IMR-90 (cell line): ENCODE measurements around the gene ARPP21. TPM values are rescaled to one million over a fixed set of nuclear protein-coding genes. Genes with fewer than 3 reads are reported as not detected.

Source experiments
- ATAC-seq: fragments of 200-7000 bp; cut with Tn5 transposase; 2 replicates; pipeline ENCODE4 v1.9.1; 2020; ENCODE audit warnings: low read depth, mild to moderate bottlenecking, moderate library complexity
- BruUV-seq: library from RNA; stranded (reverse); fragments of 400-500 nt; replicated peaks from 2 replicates; lab custom pipeline; 2021; lab: Mats Ljungman, UMichigan
- CTCF ChIA-PET: fragments of 300-600 bp; formaldehyde crosslinking; extraction: SDS; loops from one replicate; lab custom pipeline; 2021; ENCODE audit warnings: antibody characterized with exemption; lab: Yijun Ruan, JAX
- POLR2A ChIA-PET: fragments of 300-600 bp; sonication (Branson Sonifier 250); formaldehyde crosslinking; loops from one replicate; lab custom pipeline; 2022; ENCODE audit warnings: antibody characterized with exemption; ENCODE audit not compliant: unreplicated experiment; lab: Charles Lee
- DNase-seq: peaks from one replicate; pipeline ENCODE4 v3.0.0; 2013
- H2AFZ ChIP-seq: replicated peaks from 2 replicates; pipeline ENCODE3; 2013; ENCODE audit warnings: low read length, mild to moderate bottlenecking; ENCODE audit not compliant: poor library complexity
- H2AK5ac ChIP-seq: 2 replicates; pipeline ENCODE4 v1.6.1; 2013; ENCODE audit warnings: low read depth, low read length, inconsistent platforms
- H2AK9ac ChIP-seq: replicated peaks from 2 replicates; pipeline ENCODE3; 2013; ENCODE audit warnings: mild to moderate bottlenecking, low read depth, low read length, moderate library complexity; ENCODE audit not compliant: poor library complexity
- H2BK120ac ChIP-seq: 2 replicates; pipeline ENCODE4 v1.6.1; 2013; ENCODE audit warnings: low read depth, low read length, inconsistent platforms
- H2BK15ac ChIP-seq: 3 replicates; pipeline ENCODE4 v1.6.1; 2013; ENCODE audit warnings: low read depth, low read length, inconsistent platforms
- H2BK20ac ChIP-seq: 2 replicates; pipeline ENCODE4 v1.6.1; 2013; ENCODE audit warnings: low read depth, mild to moderate bottlenecking, inconsistent platforms, low read length, moderate library complexity
- H2BK5ac ChIP-seq: 2 replicates; pipeline ENCODE4 v1.6.1; 2013; ENCODE audit warnings: mild to moderate bottlenecking, low read depth, low read length, inconsistent platforms; ENCODE audit not compliant: poor library complexity, severe bottlenecking
- H3K14ac ChIP-seq: replicated peaks from 2 replicates; pipeline ENCODE4 v1.6.1; 2013; ENCODE audit warnings: low read depth, low read length, inconsistent platforms
- H3K18ac ChIP-seq: 2 replicates; pipeline ENCODE4 v1.6.1; 2013; ENCODE audit warnings: low read depth, low read length, control low read depth
- H3K23ac ChIP-seq: 2 replicates; pipeline ENCODE4 v1.6.1; 2013; ENCODE audit warnings: low read depth, low read length, inconsistent platforms
- H3K27ac ChIP-seq: 2 replicates; pipeline ENCODE4 v1.5.1; 2013; ENCODE audit warnings: mild to moderate bottlenecking, control low read depth, low read length; ENCODE audit not compliant: insufficient read depth
- H3K27me3 ChIP-seq: 2 replicates; pipeline ENCODE4 v1.6.1; 2013; ENCODE audit warnings: low read length; ENCODE audit not compliant: control insufficient read depth, insufficient read depth
- H3K36me3 ChIP-seq: 2 replicates; pipeline ENCODE4 v1.6.1; 2013; ENCODE audit warnings: low read length, mixed read lengths; ENCODE audit not compliant: control insufficient read depth, insufficient read depth
- H3K4ac ChIP-seq: 2 replicates; pipeline ENCODE4 v1.6.1; 2013; ENCODE audit warnings: low read depth, low read length, inconsistent platforms
- H3K4me1 ChIP-seq: 2 replicates; pipeline ENCODE4 v1.6.1; 2013; ENCODE audit warnings: low read length, mixed read lengths; ENCODE audit not compliant: control insufficient read depth, insufficient read depth
- H3K4me2 ChIP-seq: 2 replicates; pipeline ENCODE4 v1.6.1; 2013; ENCODE audit warnings: low read depth, mild to moderate bottlenecking, control low read depth, low read length, moderate library complexity
- H3K4me3 ChIP-seq: 2 replicates; pipeline ENCODE4 v1.5.1; 2013; ENCODE audit warnings: low read depth, mild to moderate bottlenecking, control low read depth, low read length, moderate library complexity; ENCODE audit not compliant: insufficient read depth
- H3K56ac ChIP-seq: 2 replicates; pipeline ENCODE4 v1.6.1; 2013; ENCODE audit warnings: low read length, inconsistent platforms; ENCODE audit not compliant: insufficient read depth; ENCODE audit errors: extremely low read depth
- H3K79me1 ChIP-seq, 2 experiments: 2 replicates each; pipeline ENCODE4 v1.6.1; 2013; ENCODE audit warnings: low read length in 2 of 2, inconsistent platforms in 1 of 2, low read depth in 1 of 2
- H3K9ac ChIP-seq: 2 replicates; pipeline ENCODE4 v1.6.1; 2013; ENCODE audit warnings: low read depth, low read length, control low read depth
- H3K9me1 ChIP-seq: 2 replicates; pipeline ENCODE4 v1.6.1; 2013; ENCODE audit warnings: low read length, inconsistent platforms; ENCODE audit not compliant: insufficient read depth
- H3K9me3 ChIP-seq: 2 replicates; pipeline ENCODE4 v1.6.1; 2013; ENCODE audit warnings: low read length; ENCODE audit not compliant: control insufficient read depth, insufficient read depth
- H4K20me1 ChIP-seq: 2 replicates; pipeline ENCODE4 v1.6.1; 2013; ENCODE audit warnings: low read length, inconsistent platforms; ENCODE audit not compliant: insufficient read depth
- H4K5ac ChIP-seq: 2 replicates; pipeline ENCODE4 v1.6.1; 2013; ENCODE audit warnings: mild to moderate bottlenecking, low read depth, low read length, control low read depth
- H4K8ac ChIP-seq, 2 experiments: 2 replicates each; pipeline ENCODE4 v1.6.1; 2013; ENCODE audit warnings: low read depth in 2 of 2, low read length in 2 of 2, control low read depth in 1 of 2, inconsistent platforms in 1 of 2
- H4K91ac ChIP-seq: 2 replicates; pipeline ENCODE4 v1.6.1; 2013; ENCODE audit warnings: low read depth, low read length, inconsistent platforms; ENCODE audit not compliant: insufficient read depth
- CEBPB ChIP-seq: IDR thresholded peaks from 2 replicates; pipeline ENCODE4 v1.6.1; 2012; ENCODE audit warnings: low read depth, low read length, improper control_type of control experiment
- FOS ChIP-seq: fragments of 150-350 bp; IDR thresholded peaks from 2 replicates; pipeline ENCODE4 v1.6.1; 2016; ENCODE audit warnings: low read depth, low read length
- MAFK ChIP-seq: IDR thresholded peaks from 2 replicates; pipeline ENCODE4 v1.6.1; 2012; ENCODE audit warnings: low read depth, low read length, improper control_type of control experiment
- MAZ ChIP-seq: IDR thresholded peaks from 2 replicates; pipeline ENCODE4 v1.6.1; 2012; ENCODE audit warnings: low read depth, mild to moderate bottlenecking, low read length, improper control_type of control experiment, moderate library complexity, borderline replicate concordance
- NFE2L2 ChIP-seq: fragments of 150-350 bp; IDR thresholded peaks from 2 replicates; pipeline ENCODE4 v1.6.1; 2016; ENCODE audit warnings: low read depth, mild to moderate bottlenecking, low read length
- POLR2A ChIP-seq: IDR thresholded peaks from 2 replicates; pipeline ENCODE4 v1.6.1; 2012; ENCODE audit warnings: mild to moderate bottlenecking, low read depth, low read length
- RAD21 ChIP-seq: IDR thresholded peaks from 2 replicates; pipeline ENCODE4 v1.6.1; 2012; ENCODE audit warnings: low read length, improper control_type of control experiment
- RCOR1 ChIP-seq: IDR thresholded peaks from 2 replicates; pipeline ENCODE4 v1.6.1; 2012; ENCODE audit warnings: mild to moderate bottlenecking, low read length, improper control_type of control experiment; ENCODE audit not compliant: insufficient replicate concordance
- SMC3 ChIP-seq: fragments of 150-350 bp; IDR thresholded peaks from 2 replicates; pipeline ENCODE4 v1.6.1; 2016; ENCODE audit warnings: low read depth, mild to moderate bottlenecking, antibody characterized with exemption, low read length, moderate library complexity
- WGBS, 2 experiments: methylation state at CpG; one replicate each; pipeline versions ENCODE4 v1.1.5 to v1.1.7; 2013; ENCODE audit warnings: missing lambda C conversion rate in 2 of 2; ENCODE audit not compliant: insufficient read length in 1 of 2; ENCODE audit errors: extremely low coverage in 2 of 2; 5-methylcytosine and 5-hydroxymethylcytosine counted together
- dilution Hi-C: fragments of 300-500 bp; cut with HindIII; formaldehyde crosslinking; loops from one replicate; pipeline ENCODE4 v1.14.3; 2018; ENCODE audit warnings: low sequenced_read_pairs; ENCODE audit not compliant: unreplicated experiment
- in situ Hi-C: fragments of 300-500 bp; cut with MboI; formaldehyde crosslinking; loops from 3 replicates; pipeline ENCODE4 v1.14.3; 2019; ENCODE audit warnings: low sequenced_read_pairs, inconsistent platforms, mixed read lengths
- intact Hi-C: fragments of 100-400 bp; cut with micrococcal nuclease; formaldehyde crosslinking; loops from 2 replicates; pipeline ENCODE4 v1.10.0; 2022
- polyA plus RNA-seq, 3 experiments: library from polyadenylated mRNA; depleted of rRNA; stranded (reverse); fragments of >200 nt; gene quantifications; 2 replicates each; pipeline ENCODE4 v1.2.3, GENCODE V29; 2012; ENCODE audit warnings: low replicate concordance in 1 of 3
- total RNA-seq: library from RNA; depleted of rRNA; stranded (reverse); fragments of >200 nt; gene quantifications from 2 replicates; pipeline ENCODE4 v1.2.3, GENCODE V29; 2012

ARPP21 gene
- total and polyA plus RNA-seq, 2 of the 4 experiments (the other 2 are of a cell fraction), result not detected

DNA sequence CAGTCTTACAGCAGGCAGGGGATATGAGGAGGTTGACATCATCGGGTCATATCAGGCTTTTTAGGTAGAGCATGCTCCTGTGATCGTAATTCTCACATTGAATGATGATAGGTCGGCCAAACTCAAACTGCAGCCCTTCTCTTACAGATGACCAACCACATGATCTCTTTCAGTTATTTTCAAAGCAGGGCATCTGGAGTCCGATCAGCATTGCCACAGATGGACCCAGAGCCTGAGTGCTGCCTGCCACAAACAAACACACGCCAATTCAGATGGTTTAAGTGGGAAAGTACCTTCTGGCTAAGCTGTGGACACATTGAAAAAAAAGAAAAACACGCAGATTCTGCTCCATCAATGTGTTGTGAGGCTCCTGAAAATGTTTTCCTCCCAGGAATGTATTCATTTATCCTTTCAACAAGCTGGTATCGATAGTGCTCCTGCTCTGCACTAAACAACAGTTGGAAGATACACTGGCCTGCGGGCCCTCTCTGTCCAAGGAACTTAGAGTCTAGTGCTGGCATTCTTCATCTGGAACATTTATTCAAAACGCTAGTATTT is 31.2 kb downstream of the ARPP21 start:
- Histone ChIP-seq H3K4me3 (no peak overlapping the region), H3K9me3 (no peaks in the 10 kb centered on the region), H4K20me1 (no peaks in the 10 kb centered on the region), H2BK15ac (no peak overlapping the region), H2AFZ (no peak overlapping the region), H2AK9ac (no peak overlapping the region), H4K8ac (no peak overlapping the region), H3K9me1 (no peaks in the 10 kb centered on the region), H3K4ac (no peak overlapping the region), H3K18ac (no peak overlapping the region), H3K9ac (no peak overlapping the region), H2BK20ac (no peak overlapping the region), H3K27ac (no peak overlapping the region), H3K4me1 (no peaks in the 10 kb centered on the region), H3K14ac (no peak overlapping the region), H3K4me2 (no peak overlapping the region), H3K27me3 (no peaks in the 10 kb centered on the region), H2AK5ac (no peak overlapping the region), H3K56ac (no peak overlapping the region), H4K5ac (no peak overlapping the region), H3K36me3 (no peaks in the 10 kb centered on the region), H2BK120ac (no peak overlapping the region), H3K23ac (no peak overlapping the region), H2BK5ac (no peak overlapping the region), H4K91ac (no peak overlapping the region), H3K79me1 (no peaks in the 10 kb centered on the region)
- POLR2A ChIA-PET, result no interaction called here
- WGBS, 2 experiments, result no CpG with 5 or more reads among the region's 9 CpGs
- TF ChIP-seq MAZ (no peak), MAFK (no peak), RAD21 (no peak), FOS (no peak), NFE2L2 (no peak), RCOR1 (no peak), SMC3 (no peak), CEBPB (no peak), POLR2A (no peak)
- CTCF ChIA-PET, result no interaction called here
- in situ Hi-C loops (no loop called here), intact Hi-C loops (no loop called here), dilution Hi-C loops (no loop called here)
- BruUV-seq, result no TSS peak
- DNase-seq (no peak), ATAC-seq (no peak)
